ENCODE data around the gene KRT9. TPM values are rescaled to one million over a fixed set of nuclear protein-coding genes. Genes with fewer than 3 reads are reported as not detected.

KRT9 gene
- total RNA-seq, 1 donor, result not detected

GRCh38 chr17:41523787-41524186 lies 48.1 kb downstream of the KRT9 start:
- no peaks in the 10 kb centered on the region for H3K36me3 ChIP-seq (ENCODE audit: insufficient read depth, low read length)
- DNase-seq (ENCODE audit: insufficient read length, low spot score, missing footprints), result no peak
- TF ChIP-seq, protein P1, sequence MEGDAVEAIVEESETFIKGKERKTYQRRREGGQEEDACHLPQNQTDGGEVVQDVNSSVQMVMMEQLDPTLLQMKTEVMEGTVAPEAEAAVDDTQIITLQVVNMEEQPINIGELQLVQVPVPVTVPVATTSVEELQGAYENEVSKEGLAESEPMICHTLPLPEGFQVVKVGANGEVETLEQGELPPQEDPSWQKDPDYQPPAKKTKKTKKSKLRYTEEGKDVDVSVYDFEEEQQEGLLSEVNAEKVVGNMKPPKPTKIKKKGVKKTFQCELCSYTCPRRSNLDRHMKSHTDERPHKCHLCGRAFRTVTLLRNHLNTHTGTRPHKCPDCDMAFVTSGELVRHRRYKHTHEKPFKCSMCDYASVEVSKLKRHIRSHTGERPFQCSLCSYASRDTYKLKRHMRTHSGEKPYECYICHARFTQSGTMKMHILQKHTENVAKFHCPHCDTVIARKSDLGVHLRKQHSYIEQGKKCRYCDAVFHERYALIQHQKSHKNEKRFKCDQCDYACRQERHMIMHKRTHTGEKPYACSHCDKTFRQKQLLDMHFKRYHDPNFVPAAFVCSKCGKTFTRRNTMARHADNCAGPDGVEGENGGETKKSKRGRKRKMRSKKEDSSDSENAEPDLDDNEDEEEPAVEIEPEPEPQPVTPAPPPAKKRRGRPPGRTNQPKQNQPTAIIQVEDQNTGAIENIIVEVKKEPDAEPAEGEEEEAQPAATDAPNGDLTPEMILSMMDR (IDR thresholded peaks at IDR 0.05; ENCODE audit: extremely low read depth, low read depth, low read length), result no peak
- no peak overlapping the region for H3K4me3 ChIP-seq (ENCODE audit: insufficient read depth, low read length)
- no peak overlapping the region for H3K4me2 ChIP-seq (ENCODE audit: insufficient read depth, low read length)
- H4K20me1 ChIP-seq (ENCODE audit: insufficient read depth, low read length), result no peaks in the 10 kb centered on the region
- H3K9me3 ChIP-seq (ENCODE audit: low read depth, low read length), result no peaks in the 10 kb centered on the region
- H3K79me2 ChIP-seq (ENCODE audit: insufficient read depth, low read length), result no peaks in the 10 kb centered on the region
- peaks cover 34% of the 10 kb centered on the region for H3K4me1 ChIP-seq (ENCODE audit: insufficient read depth, low read length)
- H3K27ac ChIP-seq (ENCODE audit: low read depth, low read length), result no peak overlapping the region
- no peak overlapping the region for H2AFZ ChIP-seq (ENCODE audit: low read length)
- H3K27me3 ChIP-seq (ENCODE audit: insufficient read depth, low read length), result no peaks in the 10 kb centered on the region

- H3K79me2 ChIP-seq (ENCODE audit: insufficient read depth, low read length), result no peaks in the 10 kb centered on the region
- H3K4me1 ChIP-seq (ENCODE audit: insufficient read depth, low read length), result peaks cover 34% of the 10 kb centered on the region
- H4K20me1 ChIP-seq (ENCODE audit: insufficient read depth, low read length), result no peaks in the 10 kb centered on the region
- H3K27me3 ChIP-seq (ENCODE audit: insufficient read depth, low read length), result no peaks in the 10 kb centered on the region
- H3K36me3 ChIP-seq (ENCODE audit: insufficient read depth, low read length), result no peaks in the 10 kb centered on the region
- no peak overlapping the region for H2AFZ ChIP-seq (ENCODE audit: low read length)
- no peak overlapping the region for H3K4me3 ChIP-seq (ENCODE audit: insufficient read depth, low read length)
- H3K27ac ChIP-seq (ENCODE audit: low read depth, low read length), result no peak overlapping the region
- H3K9me3 ChIP-seq (ENCODE audit: low read depth, low read length), result no peaks in the 10 kb centered on the region
- no peak overlapping the region for H3K4me2 ChIP-seq (ENCODE audit: insufficient read depth, low read length)
- TF ChIP-seq, protein P1 (IDR thresholded peaks at IDR 0.05; ENCODE audit: extremely low read depth, low read depth, low read length), result no peak
- no peak for DNase-seq (ENCODE audit: insufficient read length, low spot score, missing footprints)
Observed at GRCh38 chr17:41523225-41523593, 48.6 kb downstream of the KRT9 start.

- Histone ChIP-seq H3K27me3 (ENCODE audit: insufficient read depth, low read length) (no peaks in the 10 kb centered on the region), H3K9me3 (ENCODE audit: low read depth, low read length) (no peaks in the 10 kb centered on the region), H3K27ac (ENCODE audit: low read depth, low read length) (peak overlapping the region; percentile 34), H3K4me3 (ENCODE audit: insufficient read depth, low read length) (no peak overlapping the region), H3K79me2 (ENCODE audit: insufficient read depth, low read length) (no peaks in the 10 kb centered on the region), H3K36me3 (ENCODE audit: insufficient read depth, low read length) (no peaks in the 10 kb centered on the region), H2AFZ (ENCODE audit: low read length) (peak overlapping the region; percentile 21), H3K4me1 (ENCODE audit: insufficient read depth, low read length) (peaks cover 27% of the 10 kb centered on the region), H4K20me1 (ENCODE audit: insufficient read depth, low read length) (no peaks in the 10 kb centered on the region), H3K4me2 (ENCODE audit: insufficient read depth, low read length) (no peak overlapping the region)
- TF ChIP-seq, protein P1 (IDR thresholded peaks at IDR 0.05; ENCODE audit: extremely low read depth, low read depth, low read length), result no peak
- no peak for DNase-seq (ENCODE audit: insufficient read length, low spot score, missing footprints)
Observed at GRCh38 chr17:41522301-41523224, 49.3 kb downstream of the KRT9 start.

DNA sequence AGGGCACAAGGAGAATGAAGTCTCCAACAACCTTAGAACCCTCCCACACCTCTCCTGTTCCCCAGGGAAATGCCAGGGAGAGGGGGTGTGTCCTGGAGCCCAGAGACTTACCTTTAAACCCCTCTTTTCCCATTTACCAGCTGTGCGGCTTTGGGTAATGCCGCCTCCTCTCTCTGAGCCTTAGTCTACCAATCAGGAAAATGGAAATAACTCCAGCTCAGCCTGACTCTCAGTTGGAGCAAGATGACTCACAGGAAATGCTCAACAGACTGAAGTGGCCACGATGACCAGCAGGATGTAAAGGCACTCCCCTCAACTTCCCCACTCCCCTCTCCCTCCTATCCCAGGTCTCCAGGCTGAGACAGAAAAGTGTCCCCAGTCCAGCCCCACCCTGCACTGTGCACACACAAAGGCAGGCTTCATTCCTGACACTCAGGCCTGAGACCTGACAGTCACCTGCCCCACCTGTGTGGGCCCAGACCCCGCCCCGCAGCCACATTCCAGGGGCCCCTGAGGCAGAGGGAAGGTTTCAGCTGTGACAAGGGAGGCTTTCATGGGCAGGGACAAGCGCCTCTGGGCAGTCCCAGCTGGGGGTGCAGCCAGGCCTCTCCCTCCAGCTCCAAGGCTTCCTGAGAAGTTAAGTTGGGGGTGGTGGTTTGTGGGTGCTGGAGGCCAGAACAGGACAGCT lies 50.1 kb downstream of the KRT9 start:
- Histone ChIP-seq H3K27ac (ENCODE audit: low read depth, low read length) (peak overlapping the region; percentile 34), H3K4me3 (ENCODE audit: insufficient read depth, low read length) (no peak overlapping the region), H2AFZ (ENCODE audit: low read length) (peak overlapping the region; percentile 21), H3K4me2 (ENCODE audit: insufficient read depth, low read length) (peak overlapping the region; percentile 20), H3K9me3 (ENCODE audit: low read depth, low read length) (no peaks in the 10 kb centered on the region), H3K79me2 (ENCODE audit: insufficient read depth, low read length) (no peaks in the 10 kb centered on the region), H3K27me3 (ENCODE audit: insufficient read depth, low read length) (no peaks in the 10 kb centered on the region), H3K36me3 (ENCODE audit: insufficient read depth, low read length) (no peaks in the 10 kb centered on the region), H3K4me1 (ENCODE audit: insufficient read depth, low read length) (peaks cover 20% of the 10 kb centered on the region), H4K20me1 (ENCODE audit: insufficient read depth, low read length) (no peaks in the 10 kb centered on the region)
- DNase-seq (ENCODE audit: insufficient read length, low spot score, missing footprints), result peak; percentile 97
- TF ChIP-seq, protein P1 (IDR thresholded peaks at IDR 0.05; ENCODE audit: extremely low read depth, low read depth, low read length), result no peak
